ENCODE measurements around the gene INVS.

- TF ChIP-seq EZH2 (IDR thresholded peaks at IDR 0.05; ENCODE audit: borderline replicate concordance, insufficient read depth, low read depth, low read length, poor library complexity, severe bottlenecking): no peak
- TF ChIP-seq, protein P1, sequence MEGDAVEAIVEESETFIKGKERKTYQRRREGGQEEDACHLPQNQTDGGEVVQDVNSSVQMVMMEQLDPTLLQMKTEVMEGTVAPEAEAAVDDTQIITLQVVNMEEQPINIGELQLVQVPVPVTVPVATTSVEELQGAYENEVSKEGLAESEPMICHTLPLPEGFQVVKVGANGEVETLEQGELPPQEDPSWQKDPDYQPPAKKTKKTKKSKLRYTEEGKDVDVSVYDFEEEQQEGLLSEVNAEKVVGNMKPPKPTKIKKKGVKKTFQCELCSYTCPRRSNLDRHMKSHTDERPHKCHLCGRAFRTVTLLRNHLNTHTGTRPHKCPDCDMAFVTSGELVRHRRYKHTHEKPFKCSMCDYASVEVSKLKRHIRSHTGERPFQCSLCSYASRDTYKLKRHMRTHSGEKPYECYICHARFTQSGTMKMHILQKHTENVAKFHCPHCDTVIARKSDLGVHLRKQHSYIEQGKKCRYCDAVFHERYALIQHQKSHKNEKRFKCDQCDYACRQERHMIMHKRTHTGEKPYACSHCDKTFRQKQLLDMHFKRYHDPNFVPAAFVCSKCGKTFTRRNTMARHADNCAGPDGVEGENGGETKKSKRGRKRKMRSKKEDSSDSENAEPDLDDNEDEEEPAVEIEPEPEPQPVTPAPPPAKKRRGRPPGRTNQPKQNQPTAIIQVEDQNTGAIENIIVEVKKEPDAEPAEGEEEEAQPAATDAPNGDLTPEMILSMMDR (IDR thresholded peaks at IDR 0.05): no peak
Observed at GRCh38 chr9:100064872-100065581, 34.0 kb upstream of the INVS start.
